Liver (tissue), 9 donors: Measurements from ENCODE around the gene MEP1B. TPM values are rescaled to one million over a fixed set of nuclear protein-coding genes. Genes with fewer than 3 reads are reported as not detected.
"Not testable (repeated sequence)": the region's sequence is repeated elsewhere in the genome, so short reads cannot be mapped to it uniquely, and the experiment has no call there.

Experiments
- DNase-seq: peaks from one replicate; pipeline ENCODE4 v3.0.0-alpha.2; 2017; ENCODE audit warnings: low spot score
- H3K27ac ChIP-seq, 2 donors: one replicate each; pipeline ENCODE4 v1.7.0; 2013; ENCODE audit warnings: inconsistent platforms in 2 of 2, low read length in 2 of 2, control low read depth in 1 of 2, low read depth in 1 of 2, mild to moderate bottlenecking in 1 of 2
- H3K27me3 ChIP-seq, 4 donors: one replicate each; pipeline versions ENCODE4 v1.6.1 to v1.7.0; 2013; ENCODE audit warnings: low read length in 3 of 4, inconsistent platforms in 1 of 4, mild to moderate bottlenecking in 1 of 4, moderate library complexity in 1 of 4; ENCODE audit not compliant: control insufficient read depth in 4 of 4, insufficient read depth in 4 of 4
- H3K36me3 ChIP-seq, 4 donors: one replicate each; pipeline versions ENCODE4 v1.6.1 to v1.7.0; 2013; ENCODE audit warnings: low read length in 3 of 4, mild to moderate bottlenecking in 3 of 4, low read depth in 1 of 4, moderate library complexity in 1 of 4; ENCODE audit not compliant: control insufficient read depth in 4 of 4, insufficient read depth in 3 of 4
- H3K4me1 ChIP-seq, 4 donors: one replicate each; pipeline versions ENCODE4 v1.6.1 to v1.7.0; 2013; ENCODE audit warnings: low read length in 3 of 4, mild to moderate bottlenecking in 3 of 4, moderate library complexity in 1 of 4; ENCODE audit not compliant: control insufficient read depth in 4 of 4, insufficient read depth in 4 of 4
- H3K4me3 ChIP-seq, 3 donors: one replicate each; pipeline versions ENCODE4 v1.6.1 to v1.7.0; 2013; ENCODE audit warnings: low read length in 3 of 3, control low read depth in 1 of 3, low read depth in 1 of 3, mild to moderate bottlenecking in 1 of 3
- H3K9ac ChIP-seq, 2 donors: one replicate each; pipeline ENCODE4 v1.7.0; 2013; ENCODE audit warnings: low read length in 2 of 2, mild to moderate bottlenecking in 2 of 2, moderate library complexity in 2 of 2, control low read depth in 1 of 2, low read depth in 1 of 2
- H3K9me3 ChIP-seq, 4 donors: one replicate each; pipeline versions ENCODE4 v1.6.1 to v1.7.0; 2013; ENCODE audit warnings: low read length in 3 of 4; ENCODE audit not compliant: control insufficient read depth in 4 of 4
- EGR1 ChIP-seq, 2 donors: IDR thresholded peaks; 2 replicates each; pipeline ENCODE4 v1.6.1; 2016 to 2018; ENCODE audit warnings: antibody characterized with exemption in 2 of 2, low read depth in 2 of 2
- FOXA1 ChIP-seq: IDR thresholded peaks from 2 replicates; pipeline ENCODE4 v1.6.1; 2016; ENCODE audit warnings: antibody characterized with exemption
- FOXA2 ChIP-seq: IDR thresholded peaks from 2 replicates; pipeline ENCODE4 v1.6.1; 2016; ENCODE audit warnings: antibody characterized with exemption
- GABPA ChIP-seq, 2 donors: IDR thresholded peaks in 1 of 2; conservative IDR thresholded peaks in 1 of 2; 2 replicates each; pipeline ENCODE4 v1.6.1; 2016; ENCODE audit warnings: antibody characterized with exemption in 2 of 2, mild to moderate bottlenecking in 1 of 2, moderate library complexity in 1 of 2
- HNF4A ChIP-seq, 2 donors: conservative IDR thresholded peaks; 2 replicates each; pipeline ENCODE4 v1.6.1; 2016; ENCODE audit warnings: antibody characterized with exemption in 2 of 2, mild to moderate bottlenecking in 2 of 2
- HNF4G ChIP-seq: IDR thresholded peaks from 2 replicates; pipeline ENCODE4 v1.6.1; 2016; ENCODE audit warnings: antibody characterized with exemption
- JUND ChIP-seq, 2 donors: IDR thresholded peaks; 2 replicates each; pipeline ENCODE4 v1.6.1; 2016; ENCODE audit warnings: antibody characterized with exemption in 2 of 2
- NR2F2 ChIP-seq: IDR thresholded peaks from 2 replicates; pipeline ENCODE4 v1.6.1; 2016; ENCODE audit warnings: antibody characterized with exemption
- RAD21 ChIP-seq, 2 donors: IDR thresholded peaks; 2 replicates each; pipeline ENCODE4 v1.6.1; 2016; ENCODE audit warnings: antibody characterized with exemption in 2 of 2, mild to moderate bottlenecking in 2 of 2
- RXRA ChIP-seq, 2 donors: IDR thresholded peaks; 2 replicates each; pipeline ENCODE4 v1.6.1; 2017 to 2018; ENCODE audit warnings: antibody characterized with exemption in 2 of 2, mild to moderate bottlenecking in 1 of 2
- SP1 ChIP-seq: IDR thresholded peaks from 2 replicates; pipeline ENCODE4 v1.6.1; 2018; ENCODE audit warnings: antibody characterized with exemption, mild to moderate bottlenecking
- TAF1 ChIP-seq: conservative IDR thresholded peaks from 2 replicates; pipeline ENCODE4 v1.6.1; 2016; ENCODE audit warnings: antibody characterized with exemption, mild to moderate bottlenecking
- YY1 ChIP-seq: IDR thresholded peaks from 2 replicates; pipeline ENCODE4 v1.6.1; 2016; ENCODE audit warnings: antibody characterized with exemption, mild to moderate bottlenecking
- WGBS: extraction: QIAGEN DNeasy Blood & Tissue Kit; methylation state at CpG from one replicate; pipeline ENCODE4 v1.1.7; 2013; 5-methylcytosine and 5-hydroxymethylcytosine counted together
- polyA plus RNA-seq, 2 donors: library from polyadenylated mRNA; stranded (reverse) in 1 of 2; unstranded in 1 of 2; fragments of 200-250 nt in 1 of 2; fragments of >200 nt in 1 of 2; fragmentation: Nextera tagmentation in 1 of 2; extraction: Ambion mirVana in 1 of 2; gene quantifications; one replicate each; pipeline versions ENCODE4 v1.2.1 to v1.2.3, GENCODE V29; 2013 to 2015
- total RNA-seq, 2 donors: library from RNA; depleted of rRNA; stranded (reverse); fragments of >200 nt; gene quantifications; one replicate each; pipeline ENCODE4 v1.2.3, GENCODE V29; 2014
- TF ChIP-seq, protein P1 (sequence below): IDR thresholded peaks from 2 replicates; pipeline ENCODE4 v1.6.1; 2016; ENCODE audit warnings: antibody characterized with exemption, mild to moderate bottlenecking
- TF ChIP-seq, protein P2 (sequence below): IDR thresholded peaks from 2 replicates; pipeline ENCODE4 v1.6.1; 2016; ENCODE audit warnings: antibody characterized with exemption
- TF ChIP-seq, protein P3 (sequence below): IDR thresholded peaks from 2 replicates; pipeline ENCODE4 v1.6.1; 2016; ENCODE audit warnings: antibody characterized with exemption
- donor health status: healthy.
- donor health status: healthy.
- donor health status: healthy.
- donor health status: healthy.
- donor health status: healthy.

The MEP1B gene
- total and polyA plus RNA-seq, 4 donors, result 0.08 to 0.11 (median 0.09) TPM; not detected in 1

DNA sequence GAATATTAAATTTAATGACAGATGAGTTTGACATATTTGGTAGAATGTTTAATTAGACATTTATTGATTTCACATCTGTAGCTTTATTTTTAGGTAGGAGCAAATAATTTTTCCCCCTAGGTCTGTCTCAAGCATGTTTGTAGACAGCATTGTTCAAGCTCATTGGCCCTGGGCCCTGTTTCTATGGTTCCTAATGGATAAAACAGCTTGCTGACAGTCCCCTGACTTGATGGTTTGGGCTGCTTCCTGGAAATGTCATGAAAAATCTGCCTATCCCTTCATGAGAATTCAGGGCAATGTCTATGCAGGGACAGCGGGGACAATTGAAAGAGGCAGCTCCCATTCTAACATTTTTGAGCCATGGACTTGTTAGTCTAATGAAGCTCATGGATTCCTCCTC lies 14.6 kb upstream of the MEP1B start:
- no peak for TF ChIP-seq RAD21 (IDR thresholded peaks at IDR 0.05)
- TF ChIP-seq, protein P1, sequence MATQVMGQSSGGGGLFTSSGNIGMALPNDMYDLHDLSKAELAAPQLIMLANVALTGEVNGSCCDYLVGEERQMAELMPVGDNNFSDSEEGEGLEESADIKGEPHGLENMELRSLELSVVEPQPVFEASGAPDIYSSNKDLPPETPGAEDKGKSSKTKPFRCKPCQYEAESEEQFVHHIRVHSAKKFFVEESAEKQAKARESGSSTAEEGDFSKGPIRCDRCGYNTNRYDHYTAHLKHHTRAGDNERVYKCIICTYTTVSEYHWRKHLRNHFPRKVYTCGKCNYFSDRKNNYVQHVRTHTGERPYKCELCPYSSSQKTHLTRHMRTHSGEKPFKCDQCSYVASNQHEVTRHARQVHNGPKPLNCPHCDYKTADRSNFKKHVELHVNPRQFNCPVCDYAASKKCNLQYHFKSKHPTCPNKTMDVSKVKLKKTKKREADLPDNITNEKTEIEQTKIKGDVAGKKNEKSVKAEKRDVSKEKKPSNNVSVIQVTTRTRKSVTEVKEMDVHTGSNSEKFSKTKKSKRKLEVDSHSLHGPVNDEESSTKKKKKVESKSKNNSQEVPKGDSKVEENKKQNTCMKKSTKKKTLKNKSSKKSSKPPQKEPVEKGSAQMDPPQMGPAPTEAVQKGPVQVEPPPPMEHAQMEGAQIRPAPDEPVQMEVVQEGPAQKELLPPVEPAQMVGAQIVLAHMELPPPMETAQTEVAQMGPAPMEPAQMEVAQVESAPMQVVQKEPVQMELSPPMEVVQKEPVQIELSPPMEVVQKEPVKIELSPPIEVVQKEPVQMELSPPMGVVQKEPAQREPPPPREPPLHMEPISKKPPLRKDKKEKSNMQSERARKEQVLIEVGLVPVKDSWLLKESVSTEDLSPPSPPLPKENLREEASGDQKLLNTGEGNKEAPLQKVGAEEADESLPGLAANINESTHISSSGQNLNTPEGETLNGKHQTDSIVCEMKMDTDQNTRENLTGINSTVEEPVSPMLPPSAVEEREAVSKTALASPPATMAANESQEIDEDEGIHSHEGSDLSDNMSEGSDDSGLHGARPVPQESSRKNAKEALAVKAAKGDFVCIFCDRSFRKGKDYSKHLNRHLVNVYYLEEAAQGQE, result no peak
- TF ChIP-seq, protein P2, sequence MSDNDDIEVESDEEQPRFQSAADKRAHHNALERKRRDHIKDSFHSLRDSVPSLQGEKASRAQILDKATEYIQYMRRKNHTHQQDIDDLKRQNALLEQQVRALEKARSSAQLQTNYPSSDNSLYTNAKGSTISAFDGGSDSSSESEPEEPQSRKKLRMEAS, result no peak
- TF ChIP-seq, protein P3, sequence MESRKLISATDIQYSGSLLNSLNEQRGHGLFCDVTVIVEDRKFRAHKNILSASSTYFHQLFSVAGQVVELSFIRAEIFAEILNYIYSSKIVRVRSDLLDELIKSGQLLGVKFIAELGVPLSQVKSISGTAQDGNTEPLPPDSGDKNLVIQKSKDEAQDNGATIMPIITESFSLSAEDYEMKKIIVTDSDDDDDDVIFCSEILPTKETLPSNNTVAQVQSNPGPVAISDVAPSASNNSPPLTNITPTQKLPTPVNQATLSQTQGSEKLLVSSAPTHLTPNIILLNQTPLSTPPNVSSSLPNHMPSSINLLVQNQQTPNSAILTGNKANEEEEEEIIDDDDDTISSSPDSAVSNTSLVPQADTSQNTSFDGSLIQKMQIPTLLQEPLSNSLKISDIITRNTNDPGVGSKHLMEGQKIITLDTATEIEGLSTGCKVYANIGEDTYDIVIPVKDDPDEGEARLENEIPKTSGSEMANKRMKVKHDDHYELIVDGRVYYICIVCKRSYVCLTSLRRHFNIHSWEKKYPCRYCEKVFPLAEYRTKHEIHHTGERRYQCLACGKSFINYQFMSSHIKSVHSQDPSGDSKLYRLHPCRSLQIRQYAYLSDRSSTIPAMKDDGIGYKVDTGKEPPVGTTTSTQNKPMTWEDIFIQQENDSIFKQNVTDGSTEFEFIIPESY, result no peak
- no peak for TF ChIP-seq JUND (IDR thresholded peaks at IDR 0.05)
- no peak for TF ChIP-seq FOXA1
- TF ChIP-seq TAF1, result no peak
- TF ChIP-seq RXRA (IDR thresholded peaks at IDR 0.05), result no peak
- no peak for TF ChIP-seq FOXA2
- DNase-seq, result no peak
- no peak overlapping the region for H3K27ac ChIP-seq

DNA sequence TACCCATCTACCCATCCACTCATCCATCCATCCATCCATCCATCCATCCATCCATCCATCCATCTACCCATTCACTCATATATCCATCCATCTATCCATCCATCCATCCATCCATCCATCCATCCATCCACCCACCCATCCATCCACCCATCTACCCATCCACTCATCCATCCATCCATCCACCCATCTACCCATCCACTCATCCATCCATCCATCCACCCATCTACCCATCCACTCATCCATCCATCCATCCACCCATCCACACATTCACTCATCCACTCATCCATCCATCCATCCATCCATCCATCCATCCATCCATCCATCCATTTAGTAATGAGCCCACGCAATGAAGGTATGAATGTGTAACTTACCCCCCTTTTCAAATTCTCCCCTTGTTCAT lies 13.1 kb upstream of the MEP1B start:
- H3K27me3 ChIP-seq, H3K9me3 ChIP-seq, H3K4me3 ChIP-seq, H3K9ac ChIP-seq, H3K4me1 ChIP-seq, H3K27ac ChIP-seq, H3K36me3 ChIP-seq, DNase-seq: not testable (repeated sequence)
- WGBS, result 93% methylated on average over 1 of the region's 1 CpG

More for the DNA sequence above, 14.6 kb upstream of the MEP1B start:
- H3K4me3 ChIP-seq, result no peak overlapping the region
- 95% methylated on average over 1 of the region's 1 CpG for WGBS
- H3K9ac ChIP-seq, result no peak overlapping the region
- no peaks in the 10 kb centered on the region for H3K4me1 ChIP-seq
- H3K9me3 ChIP-seq, result no peaks in the 10 kb centered on the region
- no peaks in the 10 kb centered on the region for H3K27me3 ChIP-seq
- no peaks in the 10 kb centered on the region for H3K36me3 ChIP-seq

DNA sequence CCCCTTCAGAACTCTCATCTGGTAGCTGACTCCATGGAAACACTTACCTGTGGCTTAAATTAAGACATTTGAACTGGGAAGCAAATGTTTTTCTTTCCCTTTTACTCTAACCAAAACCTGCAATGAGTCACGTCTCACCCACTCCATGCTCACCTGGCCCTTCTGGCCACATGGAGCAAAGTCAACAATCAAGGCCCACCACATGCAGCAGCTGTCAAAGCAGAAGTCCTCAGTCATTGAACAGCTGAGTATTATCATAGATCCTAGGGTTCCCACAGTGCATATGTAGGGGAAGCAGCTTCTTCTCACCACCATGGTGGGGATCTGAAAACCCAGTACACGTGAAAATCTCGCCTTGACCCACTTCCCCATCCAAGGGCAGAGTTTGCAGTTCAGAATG lies 12.3 kb upstream of the MEP1B start:
- H3K4me3 ChIP-seq, result no peak overlapping the region
- no peaks in the 10 kb centered on the region for H3K36me3 ChIP-seq
- 90% methylated on average over 3 of the region's 3 CpGs for WGBS
- no peak overlapping the region for H3K9ac ChIP-seq
- H3K27ac ChIP-seq, result no peak overlapping the region
- no peaks in the 10 kb centered on the region for H3K9me3 ChIP-seq
- no peaks in the 10 kb centered on the region for H3K27me3 ChIP-seq
- no peak for DNase-seq
- H3K4me1 ChIP-seq, result no peaks in the 10 kb centered on the region
- TF ChIP-seq NR2F2 (no peak), RAD21 (IDR thresholded peaks at IDR 0.05) (no peak), TAF1 (no peak), HNF4G (no peak), EGR1 (IDR thresholded peaks at IDR 0.05; ENCODE audit: low read depth in 2 of 2) (no peak), YY1 (no peak), SP1 (no peak), FOXA1 (no peak), HNF4A (conservative IDR thresholded peaks at IDR 0.05) (no peak), JUND (IDR thresholded peaks at IDR 0.05) (no peak), GABPA (IDR thresholded peaks at IDR 0.05 in 1 of 2, conservative IDR thresholded peaks at IDR 0.05 in 1 of 2) (no peak), RXRA (IDR thresholded peaks at IDR 0.05) (no peak)
- TF ChIP-seq, protein P3, result no peak
- TF ChIP-seq, protein P1, result no peak
